AG04450 (cell line): ENCODE results near the gene SIAE. TPM values are rescaled to one million over a fixed set of nuclear protein-coding genes. Genes with fewer than 3 reads are reported as not detected.
"Not testable (repeated sequence)": the region's sequence is repeated elsewhere in the genome, so short reads cannot be mapped to it uniquely, and the experiment has no call there.

Source experiments
- CTCF ChIA-PET: fragments of 300-600, 350-600 bp; formaldehyde crosslinking; extraction: SDS; loops from one replicate; lab custom pipeline; 2022; ENCODE audit warnings: antibody characterized with exemption, inconsistent platforms; lab: Charles Lee
- POLR2A ChIA-PET: fragments of 350-600 bp; formaldehyde crosslinking; extraction: SDS; loops from one replicate; lab custom pipeline; 2021; ENCODE audit warnings: antibody characterized with exemption, inconsistent platforms; lab: Yijun Ruan, JAX
- DNase-seq: peaks from one replicate; pipeline ENCODE4 v3.0.0-alpha.2; 2011; ENCODE audit warnings: low read depth, low spot score
- H3K27ac ChIP-seq: one replicate; pipeline ENCODE4 v1.5.1; 2012; ENCODE audit warnings: low read depth, low read length, control low read depth
- H3K27me3 ChIP-seq: one replicate; pipeline ENCODE4 v1.6.0; 2012; ENCODE audit warnings: low read length; ENCODE audit not compliant: control insufficient read depth, insufficient read depth
- H3K4me3 ChIP-seq: 2 replicates; pipeline ENCODE4 v1.5.1; 2011; ENCODE audit warnings: mild to moderate bottlenecking, low read depth, low read length, control low read depth
- H3K9me3 ChIP-seq: 2 replicates; pipeline ENCODE4 v1.5.1; 2012; ENCODE audit warnings: low read length; ENCODE audit not compliant: control insufficient read depth, insufficient read depth
- CTCF ChIP-seq: IDR thresholded peaks from 2 replicates; pipeline ENCODE4 v1.5.1; 2011; ENCODE audit warnings: low read depth, low read length, control low read depth, inconsistent platforms
- polyA plus RNA-seq: library from polyadenylated mRNA; depleted of rRNA; stranded (reverse); fragments of >200 nt; gene quantifications from 2 replicates; pipeline ENCODE4 v1.2.3, GENCODE V29; 2011

Gene SIAE
- polyA plus RNA-seq, 1 experiment: 37.9 TPM

DNA sequence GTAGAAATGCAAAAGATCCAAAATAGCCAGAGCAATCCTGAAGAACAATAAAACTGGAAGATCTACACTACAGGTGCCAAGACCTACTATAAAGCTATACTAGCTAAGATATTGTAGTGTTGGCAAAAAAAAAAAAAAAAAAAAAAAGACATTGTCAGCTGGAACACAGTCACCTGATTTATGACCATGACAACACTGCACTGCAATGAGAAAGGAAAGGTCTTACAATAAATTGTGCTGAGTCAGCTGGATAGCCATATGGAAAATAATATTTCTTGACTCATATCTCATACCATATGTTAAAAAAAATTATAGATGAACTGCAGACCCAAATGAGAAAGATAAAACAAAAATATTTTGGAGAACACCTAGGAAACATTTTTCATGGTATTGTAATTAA lies 65.4 kb downstream of the SIAE start:
- no peak for DNase-seq
- POLR2A ChIA-PET: no interaction called here
- CTCF ChIA-PET: interaction anchor here (1.0 kb wide), 1 partner anchor 206 kb away, joined by 3 read pairs; no protein-coding TSS in a partner anchor

DNA sequence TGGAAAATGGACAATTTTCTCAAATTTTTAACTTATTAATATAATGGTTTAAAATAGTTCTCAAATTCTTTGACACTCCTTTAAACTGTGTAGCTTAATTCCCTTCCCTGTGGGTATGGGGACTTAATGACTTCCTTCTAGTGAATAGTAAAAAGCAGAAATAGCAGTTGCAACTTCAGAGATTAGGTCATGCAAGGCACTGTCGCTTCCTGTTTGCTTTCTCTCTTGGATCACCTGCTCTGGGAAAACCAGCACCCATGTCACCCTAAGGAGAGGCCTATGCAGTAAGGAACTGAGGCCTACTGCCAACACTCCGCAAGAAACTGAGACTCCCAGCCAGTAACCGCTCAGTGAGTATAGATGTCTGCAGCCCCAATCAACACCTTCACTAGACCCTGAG lies 67.8 kb downstream of the SIAE start:
- POLR2A ChIA-PET: no interaction called here
- Histone ChIP-seq H3K27ac (no peak overlapping the region), H3K4me3 (no peak overlapping the region), H3K27me3 (no peaks in the 10 kb centered on the region), H3K9me3 (no peaks in the 10 kb centered on the region)
- CTCF ChIA-PET: no interaction called here
- DNase-seq: no peak
- TF ChIP-seq CTCF: no peak

More for the DNA sequence above, 65.4 kb downstream of the SIAE start:
- Histone ChIP-seq H3K27me3 (peaks cover 2% of the 10 kb centered on the region), H3K4me3 (no peak overlapping the region), H3K27ac (no peak overlapping the region), H3K9me3 (no peaks in the 10 kb centered on the region)
- no peak for TF ChIP-seq CTCF

GRCh38 chr11:124602723-124603122 lies 70.8 kb downstream of the SIAE start:
- CTCF ChIA-PET: interaction anchor here (1.0 to 3.9 kb wide), 3 partner anchors 20 to 200 kb away, joined by 3 to 21 read pairs (median 12); no protein-coding TSS in a partner anchor
- H3K27me3 ChIP-seq, H3K4me3 ChIP-seq, H3K9me3 ChIP-seq, DNase-seq, H3K27ac ChIP-seq, POLR2A ChIA-PET: not testable (repeated sequence)

GRCh38 chr11:124602193-124602592 lies 71.3 kb downstream of the SIAE start:
- Histone ChIP-seq H3K27me3 (no peaks in the 10 kb centered on the region), H3K27ac (no peak overlapping the region), H3K4me3 (no peak overlapping the region), H3K9me3 (no peaks in the 10 kb centered on the region)
- ChIA-PET POLR2A (no interaction called here), CTCF (interaction anchor here (1.0 to 3.9 kb wide), 5 partner anchors 10 to 200 kb away, joined by 3 to 21 read pairs (median 8); no protein-coding TSS in a partner anchor)
- no peak for TF ChIP-seq CTCF
- DNase-seq: no peak

- CTCF ChIA-PET: interaction anchor here (1.2 to 3.9 kb wide), 4 partner anchors 8 to 198 kb away, joined by 3 to 21 read pairs (median 10); no protein-coding TSS in a partner anchor
- Histone ChIP-seq H3K9me3 (no peaks in the 10 kb centered on the region), H3K27ac (no peak overlapping the region), H3K4me3 (no peak overlapping the region), H3K27me3 (no peaks in the 10 kb centered on the region)
- TF ChIP-seq CTCF: no peak
- POLR2A ChIA-PET: no interaction called here
- no peak for DNase-seq
Observed at GRCh38 chr11:124600621-124601320, 72.8 kb downstream of the SIAE start.
